Measurements from ENCODE around the gene SPACA6. TPM values are rescaled to one million over a fixed set of nuclear protein-coding genes. Genes with fewer than 3 reads are reported as not detected.

SPACA6 gene
- total and polyA plus RNA-seq, 4 donors: 0.92 to 2.5 (median 1.3) TPM

- TF ChIP-seq ZBTB33 (IDR thresholded peaks at IDR 0.05) (no peak), HNF4A (conservative IDR thresholded peaks at IDR 0.05) (no peak), HNF4G (IDR thresholded peaks at IDR 0.05) (no peak), JUND (IDR thresholded peaks at IDR 0.05) (no peak), FOXA2 (IDR thresholded peaks at IDR 0.05) (no peak), RAD21 (IDR thresholded peaks at IDR 0.05) (no peak)
Observed at GRCh38 chr19:51721905-51722304, 28.8 kb downstream of the SPACA6 start (continued).

- peaks cover 0 to 2% (median under 1%) of the 10 kb centered on the region in 4 donors for H3K9me3 ChIP-seq (ENCODE audit: control insufficient read depth in 4 of 4, low read length in 3 of 4)
- 61% methylated on average over 2 of the region's 2 CpGs for WGBS
- H3K4me1 ChIP-seq (ENCODE audit: control insufficient read depth in 4 of 4, insufficient read depth in 4 of 4, low read length in 3 of 4): peaks cover 0 to 4% (median 0%) of the 10 kb centered on the region in 4 donors
- H3K27ac ChIP-seq (ENCODE audit: low read depth in 1 of 2, low read length in 2 of 2): no peak overlapping the region
- DNase-seq (ENCODE audit: low spot score): no peak
- H3K9ac ChIP-seq (ENCODE audit: low read depth in 1 of 2, low read length in 2 of 2): no peak overlapping the region
- H3K36me3 ChIP-seq (ENCODE audit: control insufficient read depth in 4 of 4, insufficient read depth in 3 of 4, low read depth in 1 of 4, low read length in 3 of 4): no peaks in the 10 kb centered on the region
- peaks cover 0 to 11% (median 4%) of the 10 kb centered on the region in 4 donors for H3K27me3 ChIP-seq (ENCODE audit: control insufficient read depth in 4 of 4, insufficient read depth in 4 of 4, low read length in 3 of 4)
- TF ChIP-seq SP1 (IDR thresholded peaks at IDR 0.05) (no peak), ZBTB33 (IDR thresholded peaks at IDR 0.05) (no peak), REST (IDR thresholded peaks at IDR 0.05) (no peak), GABPA (IDR thresholded peaks at IDR 0.05 in 1 of 2, conservative IDR thresholded peaks at IDR 0.05 in 1 of 2) (no peak), RXRA (IDR thresholded peaks at IDR 0.05) (no peak), FOXA1 (IDR thresholded peaks at IDR 0.05) (no peak), MAX (IDR thresholded peaks at IDR 0.05) (no peak), JUND (IDR thresholded peaks at IDR 0.05) (no peak), CTCF (IDR thresholded peaks at IDR 0.05; ENCODE audit: low read depth, low read length, missing input control) (no peak), HNF4G (IDR thresholded peaks at IDR 0.05) (no peak), EGR1 (IDR thresholded peaks at IDR 0.05; ENCODE audit: low read depth in 2 of 2) (no peak), RAD21 (IDR thresholded peaks at IDR 0.05) (no peak)
- no peak overlapping the region for H3K4me3 ChIP-seq (ENCODE audit: low read depth in 1 of 3, low read length in 3 of 3)
Observed at GRCh38 chr19:51722492-51722891, 29.4 kb downstream of the SPACA6 start.
